ENCODE results near the gene ADAMTS4. TPM values are rescaled to one million over a fixed set of nuclear protein-coding genes. Genes with fewer than 3 reads are reported as not detected.
A peak's percentile ranks its signal among the peaks of the same experiment; 100 is the strongest.

Gene ADAMTS4
- total and polyA plus RNA-seq, 2 donors: 0.61 to 3.0 TPM

- WGBS: 71% methylated on average over 15 of the region's 15 CpGs
- Histone ChIP-seq H3K27me3 (ENCODE audit: control insufficient read depth in 2 of 2, insufficient read depth in 1 of 2, low read length in 1 of 2) (peaks cover 0 to 2% of the 10 kb centered on the region in 2 donors), H3K36me3 (ENCODE audit: control insufficient read depth in 2 of 2, insufficient read depth in 2 of 2, low read length in 1 of 2) (no peaks in the 10 kb centered on the region), H3K27ac (ENCODE audit: low read depth in 1 of 2, low read length in 1 of 2) (no peak overlapping the region), H3K4me3 (ENCODE audit: low read length in 2 of 2) (no peak overlapping the region), H3K4me1 (ENCODE audit: control insufficient read depth in 2 of 2, insufficient read depth in 2 of 2, low read length in 2 of 2) (peaks cover 0 to 15% of the 10 kb centered on the region in 2 donors), H3K9me3 (ENCODE audit: control insufficient read depth in 2 of 2, insufficient read depth in 1 of 2, low read length in 1 of 2) (peaks cover 0 to 1% of the 10 kb centered on the region in 2 donors)
- DNase-seq (ENCODE audit: low read depth in 6 of 9, low spot score in 9 of 9): peak in 7 of 9 donors; percentile 56 to 87 (median 60)
Measured at GRCh38 chr1:161192476-161193465, 6.1 kb downstream of the ADAMTS4 start.

GRCh38 chr1:161191971-161192370, 6.9 kb downstream of the ADAMTS4 start:
- Histone ChIP-seq H3K4me3 (ENCODE audit: low read length in 2 of 2) (no peak overlapping the region), H3K36me3 (ENCODE audit: control insufficient read depth in 2 of 2, insufficient read depth in 2 of 2, low read length in 1 of 2) (no peaks in the 10 kb centered on the region), H3K27me3 (ENCODE audit: control insufficient read depth in 2 of 2, insufficient read depth in 1 of 2, low read length in 1 of 2) (peaks cover 0 to 2% of the 10 kb centered on the region in 2 donors), H3K4me1 (ENCODE audit: control insufficient read depth in 2 of 2, insufficient read depth in 2 of 2, low read length in 2 of 2) (peaks cover 0 to 21% of the 10 kb centered on the region in 2 donors), H3K9me3 (ENCODE audit: control insufficient read depth in 2 of 2, insufficient read depth in 1 of 2, low read length in 1 of 2) (peaks cover 0 to 1% of the 10 kb centered on the region in 2 donors), H3K27ac (ENCODE audit: low read depth in 1 of 2, low read length in 1 of 2) (no peak overlapping the region)
- DNase-seq (ENCODE audit: low read depth in 6 of 9, low spot score in 9 of 9): no peak
- WGBS: 85% methylated on average over 8 of the region's 8 CpGs

GRCh38 chr1:161190962-161191521, 7.8 kb downstream of the ADAMTS4 start:
- DNase-seq (ENCODE audit: low read depth in 6 of 9, low spot score in 9 of 9): peak in 1 of 9 donors; percentile 31
- 92% methylated on average over 22 of the region's 22 CpGs for WGBS
- Histone ChIP-seq H3K4me1 (ENCODE audit: control insufficient read depth in 2 of 2, insufficient read depth in 2 of 2, low read length in 2 of 2) (peaks cover 2 to 30% of the 10 kb centered on the region in 2 donors), H3K36me3 (ENCODE audit: control insufficient read depth in 2 of 2, insufficient read depth in 2 of 2, low read length in 1 of 2) (no peaks in the 10 kb centered on the region), H3K27me3 (ENCODE audit: control insufficient read depth in 2 of 2, insufficient read depth in 1 of 2, low read length in 1 of 2) (peaks cover 0 to 2% of the 10 kb centered on the region in 2 donors), H3K9me3 (ENCODE audit: control insufficient read depth in 2 of 2, insufficient read depth in 1 of 2, low read length in 1 of 2) (peaks cover 0 to 1% of the 10 kb centered on the region in 2 donors), H3K4me3 (ENCODE audit: low read length in 2 of 2) (no peak overlapping the region), H3K27ac (ENCODE audit: low read depth in 1 of 2, low read length in 1 of 2) (no peak overlapping the region)

- peaks cover 0 to 2% of the 10 kb centered on the region in 2 donors for H3K27me3 ChIP-seq (ENCODE audit: control insufficient read depth in 2 of 2, insufficient read depth in 1 of 2, low read length in 1 of 2)
- peaks cover 12 to 41% of the 10 kb centered on the region in 2 donors for H3K4me1 ChIP-seq (ENCODE audit: control insufficient read depth in 2 of 2, insufficient read depth in 2 of 2, low read length in 2 of 2)
- H3K4me3 ChIP-seq (ENCODE audit: low read length in 2 of 2): no peak overlapping the region
- WGBS: 99% methylated on average over 5 of the region's 5 CpGs
- H3K9me3 ChIP-seq (ENCODE audit: control insufficient read depth in 2 of 2, insufficient read depth in 1 of 2, low read length in 1 of 2): peaks cover 0 to under 1% of the 10 kb centered on the region in 2 donors
- H3K36me3 ChIP-seq (ENCODE audit: control insufficient read depth in 2 of 2, insufficient read depth in 2 of 2, low read length in 1 of 2): no peaks in the 10 kb centered on the region
- no peak overlapping the region for H3K27ac ChIP-seq (ENCODE audit: low read depth in 1 of 2, low read length in 1 of 2)
- no peak for DNase-seq (ENCODE audit: low read depth in 6 of 9, low spot score in 9 of 9)
Measured at GRCh38 chr1:161189036-161189435, 9.8 kb downstream of the ADAMTS4 start.

GRCh38 chr1:161188381-161188780, 10.5 kb downstream of the ADAMTS4 start:
- no peak overlapping the region for H3K4me3 ChIP-seq (ENCODE audit: low read length in 2 of 2)
- H3K4me1 ChIP-seq (ENCODE audit: control insufficient read depth in 2 of 2, insufficient read depth in 2 of 2, low read length in 2 of 2): peaks cover 12 to 48% of the 10 kb centered on the region in 2 donors
- H3K27me3 ChIP-seq (ENCODE audit: control insufficient read depth in 2 of 2, insufficient read depth in 1 of 2, low read length in 1 of 2): peaks cover 0 to 2% of the 10 kb centered on the region in 2 donors
- no peaks in the 10 kb centered on the region for H3K36me3 ChIP-seq (ENCODE audit: control insufficient read depth in 2 of 2, insufficient read depth in 2 of 2, low read length in 1 of 2)
- no peak for DNase-seq (ENCODE audit: low read depth in 6 of 9, low spot score in 9 of 9)
- H3K9me3 ChIP-seq (ENCODE audit: control insufficient read depth in 2 of 2, insufficient read depth in 1 of 2, low read length in 1 of 2): no peaks in the 10 kb centered on the region
- 91% methylated on average over 6 of the region's 6 CpGs for WGBS
- H3K27ac ChIP-seq (ENCODE audit: low read depth in 1 of 2, low read length in 1 of 2): no peak overlapping the region

- peak overlapping the region in 1 of 2 donors; percentile 26 for H3K27ac ChIP-seq (ENCODE audit: low read depth in 1 of 2, low read length in 1 of 2)
- peaks cover 0 to 2% of the 10 kb centered on the region in 2 donors for H3K27me3 ChIP-seq (ENCODE audit: control insufficient read depth in 2 of 2, insufficient read depth in 1 of 2, low read length in 1 of 2)
- H3K9me3 ChIP-seq (ENCODE audit: control insufficient read depth in 2 of 2, insufficient read depth in 1 of 2, low read length in 1 of 2): no peaks in the 10 kb centered on the region
- no peak for DNase-seq (ENCODE audit: low read depth in 6 of 9, low spot score in 9 of 9)
- no peak overlapping the region for H3K4me3 ChIP-seq (ENCODE audit: low read length in 2 of 2)
- WGBS: 80% methylated on average over 3 of the region's 3 CpGs
- no peaks in the 10 kb centered on the region for H3K36me3 ChIP-seq (ENCODE audit: control insufficient read depth in 2 of 2, insufficient read depth in 2 of 2, low read length in 1 of 2)
- peaks cover 12 to 52% of the 10 kb centered on the region in 2 donors for H3K4me1 ChIP-seq (ENCODE audit: control insufficient read depth in 2 of 2, insufficient read depth in 2 of 2, low read length in 2 of 2)
Measured at GRCh38 chr1:161187311-161187710, 11.5 kb downstream of the ADAMTS4 start.

DNA sequence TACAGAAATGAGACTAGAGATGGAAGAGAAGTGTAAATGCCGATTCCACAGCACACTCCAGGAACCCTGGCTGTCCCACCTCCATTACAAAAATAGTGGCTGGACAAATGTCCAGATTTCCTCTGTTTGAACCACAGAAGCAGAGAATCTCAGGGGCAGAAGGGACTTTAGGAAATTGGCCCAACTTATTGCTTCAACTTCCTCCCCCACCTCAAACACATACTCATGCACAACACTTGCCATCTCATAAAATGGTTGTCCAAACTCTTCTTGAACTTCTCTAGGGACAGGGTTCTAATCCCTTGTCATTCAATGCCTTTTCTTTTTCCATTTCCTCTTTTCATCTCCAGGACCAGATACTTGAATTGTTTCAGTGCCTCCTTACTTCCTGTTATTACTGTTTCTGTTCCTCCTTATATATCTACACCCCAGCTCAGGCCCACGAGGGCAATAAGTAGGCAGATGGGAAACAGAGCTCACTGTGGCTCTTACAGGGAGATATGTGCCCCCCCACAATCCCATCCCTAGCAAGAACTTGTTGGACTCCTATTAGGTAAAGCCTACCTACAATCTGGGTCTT, 13.0 kb downstream of the ADAMTS4 start:
- Histone ChIP-seq H3K4me3 (ENCODE audit: low read length in 2 of 2) (peak overlapping the region in 1 of 2 donors; percentile 7), H3K4me1 (ENCODE audit: control insufficient read depth in 2 of 2, insufficient read depth in 2 of 2, low read length in 2 of 2) (peaks cover 12 to 55% of the 10 kb centered on the region in 2 donors), H3K9me3 (ENCODE audit: control insufficient read depth in 2 of 2, insufficient read depth in 1 of 2, low read length in 1 of 2) (no peaks in the 10 kb centered on the region), H3K27ac (ENCODE audit: low read depth in 1 of 2, low read length in 1 of 2) (peak overlapping the region; percentile 86 to 97), H3K36me3 (ENCODE audit: control insufficient read depth in 2 of 2, insufficient read depth in 2 of 2, low read length in 1 of 2) (no peaks in the 10 kb centered on the region), H3K27me3 (ENCODE audit: control insufficient read depth in 2 of 2, insufficient read depth in 1 of 2, low read length in 1 of 2) (no peaks in the 10 kb centered on the region)
- WGBS: 12% methylated on average over 2 of the region's 2 CpGs
- peak in 1 of 9 donors; percentile 49 for DNase-seq (ENCODE audit: low read depth in 6 of 9, low spot score in 9 of 9)

DNA sequence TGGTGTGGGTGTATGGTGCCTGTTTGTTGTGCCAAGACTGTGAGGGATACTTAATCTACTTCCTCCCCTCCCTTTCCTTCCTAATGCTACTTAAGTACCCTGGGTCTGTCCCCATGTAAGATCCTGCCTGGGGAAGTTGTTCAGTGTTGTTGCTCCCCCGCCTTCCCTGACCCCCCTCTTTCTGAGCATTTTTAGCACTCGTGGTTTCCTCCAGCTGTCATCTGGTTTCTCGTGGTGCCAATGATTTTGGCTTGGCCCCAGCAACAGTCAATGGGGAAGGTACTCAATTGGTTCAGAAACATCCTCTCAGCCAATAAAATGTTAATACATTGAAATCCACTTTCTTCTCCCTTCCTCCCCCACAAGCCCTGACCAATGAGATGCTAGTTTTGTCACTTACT, 13.6 kb downstream of the ADAMTS4 start:
- H3K27me3 ChIP-seq (ENCODE audit: control insufficient read depth in 2 of 2, insufficient read depth in 1 of 2, low read length in 1 of 2): no peaks in the 10 kb centered on the region
- WGBS: 0% methylated on average over 3 of the region's 3 CpGs
- no peaks in the 10 kb centered on the region for H3K9me3 ChIP-seq (ENCODE audit: control insufficient read depth in 2 of 2, insufficient read depth in 1 of 2, low read length in 1 of 2)
- peak in 8 of 9 donors; percentile 62 to 93 (median 78) for DNase-seq (ENCODE audit: low read depth in 6 of 9, low spot score in 9 of 9)
- H3K36me3 ChIP-seq (ENCODE audit: control insufficient read depth in 2 of 2, insufficient read depth in 2 of 2, low read length in 1 of 2): no peaks in the 10 kb centered on the region
- H3K4me3 ChIP-seq (ENCODE audit: low read length in 2 of 2): no peak overlapping the region
- H3K27ac ChIP-seq (ENCODE audit: low read depth in 1 of 2, low read length in 1 of 2): peak overlapping the region; percentile 86 to 97
- peaks cover 12 to 55% of the 10 kb centered on the region in 2 donors for H3K4me1 ChIP-seq (ENCODE audit: control insufficient read depth in 2 of 2, insufficient read depth in 2 of 2, low read length in 2 of 2)

Data from thymus (tissue), 11 donors.